IPS-18c (cell line): Measurements from ENCODE around the gene CASQ1.

ENCODE experiments used
- H3K4me3 ChIP-seq: 2 replicates; pipeline ENCODE4 v1.7.0; 2013; ENCODE audit warnings: low read depth, mild to moderate bottlenecking, low read length, moderate library complexity; ENCODE audit not compliant: insufficient read depth
- H3K9me3 ChIP-seq: one replicate; pipeline ENCODE4 v1.6.1; 2013; ENCODE audit warnings: mild to moderate bottlenecking, low read length, moderate library complexity; ENCODE audit not compliant: control insufficient read depth, insufficient read depth

Gene CASQ1

GRCh38 chr1:160193091-160193819 is 2.9 kb downstream of the CASQ1 start:
- Histone ChIP-seq H3K4me3 (no peak overlapping the region), H3K9me3 (no peaks in the 10 kb centered on the region)

DNA sequence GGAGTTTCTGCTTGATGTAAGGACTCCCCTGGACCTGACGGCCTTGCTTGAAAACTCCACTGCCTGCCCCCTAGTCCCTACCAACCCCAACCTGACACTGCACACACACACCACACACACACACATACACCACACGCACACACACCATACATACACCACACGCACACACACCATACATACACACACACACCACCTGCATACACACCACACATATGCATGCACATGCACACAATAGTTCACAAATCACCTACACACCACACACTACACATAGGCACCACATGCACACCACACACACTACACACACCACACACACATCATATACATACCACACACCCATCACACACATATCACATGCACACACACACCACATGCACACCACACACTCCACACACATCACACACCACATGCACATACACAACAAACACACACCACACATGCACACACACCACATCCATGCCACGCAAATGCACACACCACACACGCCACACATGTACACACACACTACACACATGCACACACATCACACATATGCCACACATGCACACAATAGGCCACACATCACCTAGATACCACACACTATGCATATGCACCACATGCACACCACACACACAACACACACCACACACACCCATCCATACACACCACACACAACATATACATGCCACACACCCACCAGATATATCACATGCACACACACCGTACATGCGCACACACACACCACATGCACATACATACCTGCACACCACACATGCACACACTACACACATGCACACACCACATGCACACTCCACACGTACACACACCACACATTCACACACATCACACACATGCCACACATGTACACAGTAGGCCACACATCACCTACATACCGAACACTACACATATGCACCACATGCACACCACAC is 3.7 kb downstream of the CASQ1 start:
- Histone ChIP-seq H3K9me3 (no peaks in the 10 kb centered on the region), H3K4me3 (no peak overlapping the region)

- Histone ChIP-seq H3K4me3 (no peak overlapping the region), H3K9me3 (no peaks in the 10 kb centered on the region)
Observed at GRCh38 chr1:160194737-160195059, 4.3 kb downstream of the CASQ1 start.

DNA sequence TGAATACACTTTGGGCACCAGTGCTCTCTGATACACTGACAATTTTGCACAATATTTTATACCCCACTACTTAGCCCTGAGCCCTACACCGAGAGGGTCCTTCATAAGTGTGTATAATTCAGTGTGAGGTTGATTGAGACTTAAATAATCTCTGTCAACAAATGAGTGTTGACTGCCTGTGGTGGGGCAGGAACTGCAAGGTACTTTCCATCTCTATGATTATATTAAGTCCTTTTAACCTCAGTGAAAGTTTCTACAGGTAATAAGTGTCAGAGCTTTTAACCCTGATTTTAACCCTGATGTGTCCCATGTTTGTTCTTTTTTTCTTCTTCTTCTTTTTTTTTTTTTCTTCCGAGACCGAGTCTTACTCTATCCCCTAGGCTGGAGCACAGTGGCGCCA is 5.8 kb downstream of the CASQ1 start:
- no peak overlapping the region for H3K4me3 ChIP-seq

GRCh38 chr1:160197231-160197630 is 6.9 kb downstream of the CASQ1 start:
- Histone ChIP-seq H3K4me3 (no peak overlapping the region), H3K9me3 (no peaks in the 10 kb centered on the region)

More for the DNA sequence above, 5.8 kb downstream of the CASQ1 start:
- H3K9me3 ChIP-seq = no peaks in the 10 kb centered on the region

- H3K4me3 ChIP-seq = no peak overlapping the region
- H3K9me3 ChIP-seq = no peaks in the 10 kb centered on the region
Observed at GRCh38 chr1:160200786-160201185, 10.4 kb downstream of the CASQ1 start.

- Histone ChIP-seq H3K9me3 (no peaks in the 10 kb centered on the region), H3K4me3 (peak overlapping the region; percentile 38)
Observed at GRCh38 chr1:160204526-160205241, 14.3 kb downstream of the CASQ1 start.

- no peaks in the 10 kb centered on the region for H3K9me3 ChIP-seq
- peak within 1 kb of the TSS; percentile 98 for H3K4me3 ChIP-seq
Observed at GRCh38 chr1:160205242-160206035, 15.1 kb downstream of the CASQ1 start, which contains the start of gene PEA15. Gene PEA15 (plus strand): TSS chr1:160205384. CDS start chr1:160211545, 6,161 bp downstream.

- Histone ChIP-seq H3K4me3 (peak overlapping the region; percentile 98), H3K9me3 (no peaks in the 10 kb centered on the region)
Observed at GRCh38 chr1:160206036-160206389, 15.6 kb downstream of the CASQ1 start.

DNA sequence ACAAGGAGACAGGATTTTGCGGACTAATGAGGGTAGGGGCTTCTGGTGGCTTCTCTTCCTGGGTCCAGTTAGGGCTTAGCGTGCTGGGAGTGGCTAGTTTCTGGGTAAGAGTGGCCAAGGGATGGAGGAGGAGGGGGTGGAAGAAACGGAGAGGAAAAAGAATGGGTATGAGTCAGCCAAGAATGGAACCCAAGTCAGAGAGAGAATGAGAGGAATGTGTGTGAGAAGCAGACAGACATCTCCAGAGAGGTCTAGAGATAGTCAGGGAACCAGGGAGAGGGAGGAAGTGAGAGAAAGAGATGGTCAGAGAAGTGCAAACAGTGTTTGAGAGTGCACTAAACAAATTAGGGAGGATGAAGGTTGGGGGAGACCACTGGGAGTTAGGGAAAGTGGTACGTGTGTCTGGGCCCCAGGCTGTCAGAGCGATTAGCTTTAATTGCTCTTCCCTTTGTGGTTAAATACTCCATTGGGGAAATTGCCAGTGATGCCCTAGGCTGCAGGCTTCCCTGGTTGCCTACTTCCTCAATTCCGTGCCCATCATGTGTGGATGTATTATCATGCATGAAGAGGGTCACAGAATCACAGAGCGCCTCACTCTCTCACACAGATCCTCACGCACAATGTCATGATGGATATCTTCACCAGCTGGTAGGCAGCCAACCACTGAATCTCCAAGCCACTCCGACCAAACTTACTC is 16.2 kb downstream of the CASQ1 start:
- H3K4me3 ChIP-seq = peak overlapping the region; percentile 98; the same call in 1 of the 2 replicates

GRCh38 chr1:160207118-160207650 is 16.8 kb downstream of the CASQ1 start:
- no peaks in the 10 kb centered on the region for H3K9me3 ChIP-seq
- 0 out of 2 replicates have a peak overlapping the region, but pooled peaks have one; percentile 98 for H3K4me3 ChIP-seq

More for the DNA sequence above, 16.2 kb downstream of the CASQ1 start:
- no peaks in the 10 kb centered on the region for H3K9me3 ChIP-seq

DNA sequence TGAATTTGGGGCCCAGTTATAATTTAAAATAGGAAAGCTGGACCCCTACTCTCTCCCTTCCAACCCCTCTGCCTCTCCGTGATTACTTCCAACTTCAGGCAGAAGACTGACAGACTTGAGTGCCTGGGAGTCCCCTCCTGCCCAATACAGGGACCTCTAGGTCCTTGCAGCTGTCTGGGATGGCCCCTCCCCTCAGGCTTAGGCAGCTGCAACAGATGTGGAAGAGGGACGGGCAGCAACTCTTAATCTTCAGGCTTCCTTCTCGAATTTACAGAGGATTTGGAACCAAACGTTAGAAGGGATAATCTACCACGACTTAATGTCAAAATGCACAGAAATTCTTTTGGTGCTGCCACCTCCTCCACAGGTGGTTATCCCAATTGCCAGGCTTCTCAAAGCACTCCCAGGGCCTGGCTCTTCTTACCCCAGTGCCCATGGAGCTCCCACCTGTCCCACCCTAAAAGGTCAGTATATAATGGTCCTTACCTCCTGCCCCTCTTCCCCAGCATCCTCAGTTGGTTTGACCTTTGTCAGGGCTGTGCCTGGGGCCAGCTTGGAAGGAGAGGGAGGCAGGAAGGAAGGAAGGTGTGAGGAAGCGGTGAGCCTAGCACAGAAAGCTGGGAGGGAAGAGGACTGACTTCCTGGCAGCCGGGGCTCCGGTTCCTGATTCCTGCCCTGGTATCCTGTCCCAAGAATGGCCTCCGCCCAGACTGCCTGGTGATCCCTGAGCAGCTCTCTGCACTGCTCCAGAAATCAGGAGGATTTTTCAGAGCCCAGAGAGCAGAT is 17.6 kb downstream of the CASQ1 start:
- no peak overlapping the region for H3K4me3 ChIP-seq
- no peaks in the 10 kb centered on the region for H3K9me3 ChIP-seq

DNA sequence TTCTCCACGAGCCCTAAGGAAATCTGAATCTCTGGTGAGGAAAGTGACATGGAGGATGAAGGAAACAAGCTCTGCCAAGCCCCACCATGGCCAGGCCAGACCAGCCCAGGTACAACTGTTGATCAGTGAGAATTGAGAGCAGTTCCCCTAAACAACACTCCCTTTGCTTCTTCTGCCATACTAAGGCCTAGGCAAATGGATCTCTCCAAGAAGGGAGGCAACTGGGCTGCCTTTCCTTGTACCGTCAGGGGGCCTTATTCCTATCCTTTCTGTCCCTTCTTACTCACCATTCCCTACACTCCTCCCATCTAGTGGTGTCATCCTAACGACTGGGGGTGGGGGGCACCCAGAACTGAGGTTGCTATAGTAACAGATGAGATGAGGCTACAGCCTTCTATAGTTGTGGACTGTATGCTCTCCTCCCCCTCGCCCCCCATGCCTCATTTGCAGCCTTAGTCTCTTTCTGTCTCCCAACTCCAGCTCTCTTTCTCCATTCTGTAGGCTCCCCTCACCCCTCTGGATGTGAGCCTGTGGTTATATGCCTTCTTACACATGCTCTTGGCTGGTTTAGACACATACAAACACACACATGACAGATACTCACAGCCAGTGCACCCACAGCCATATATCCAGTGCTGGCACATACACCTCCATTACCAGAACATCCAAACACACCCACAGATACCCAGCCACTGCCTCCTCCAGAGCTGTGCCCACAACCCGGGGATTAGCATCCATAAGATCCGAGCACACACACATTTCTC is 18.4 kb downstream of the CASQ1 start:
- H3K4me3 ChIP-seq = no peak overlapping the region
- H3K9me3 ChIP-seq = no peaks in the 10 kb centered on the region

DNA sequence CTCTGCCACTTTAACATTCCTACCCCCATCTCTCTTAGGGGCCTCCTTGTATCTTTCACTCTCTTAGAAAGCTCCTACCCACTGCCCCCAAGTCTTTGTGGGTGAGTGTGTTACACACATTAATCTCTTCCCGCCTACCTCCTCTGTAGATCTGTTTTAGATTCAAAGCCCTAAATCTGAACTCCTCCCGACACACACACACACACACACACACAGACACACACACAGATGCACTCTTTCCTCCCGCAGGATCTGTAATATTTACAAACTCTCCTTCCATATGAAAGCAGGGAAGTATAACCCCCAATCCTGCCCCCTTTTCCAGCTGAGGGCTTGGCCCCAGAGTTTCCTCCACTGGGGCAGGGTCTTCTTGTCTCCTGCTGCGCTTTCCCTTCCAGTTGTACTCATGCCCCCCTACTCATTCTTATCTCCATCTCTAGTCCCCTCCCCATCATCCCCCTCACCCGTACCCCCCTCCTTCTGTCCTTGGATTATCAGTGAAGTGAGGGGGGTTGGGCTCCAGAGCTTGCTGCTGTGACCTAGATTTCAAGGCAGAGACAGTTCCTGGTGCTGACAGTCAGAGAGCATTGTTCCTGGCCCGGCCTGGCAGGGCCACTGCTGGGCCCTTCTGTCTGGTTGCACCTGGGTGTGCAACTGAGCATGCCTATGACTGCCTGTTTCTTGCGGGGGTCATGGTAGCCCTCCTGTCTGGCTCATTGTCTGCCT is 19.1 kb downstream of the CASQ1 start:
- H3K9me3 ChIP-seq = no peaks in the 10 kb centered on the region
- H3K4me3 ChIP-seq = no peak overlapping the region
